ENCODE measurements around the gene KRTAP10-1.

The KRTAP10-1 gene

GRCh38 chr21:44539046-44539445 lies 949 bp downstream of the KRTAP10-1 start:
- no peak overlapping the region for H3K9ac ChIP-seq (ENCODE audit: low read depth, low read length)
- no peaks in the 10 kb centered on the region for H3K27me3 ChIP-seq (ENCODE audit: insufficient read depth, low read length)
- H3K9me3 ChIP-seq (ENCODE audit: insufficient read depth, low read depth, low read length), result peaks cover 19% of the 10 kb centered on the region; the same call in 1 of the 2 replicates
- H3K36me3 ChIP-seq (ENCODE audit: insufficient read depth, low read depth, low read length), result no peaks in the 10 kb centered on the region
- H3K27ac ChIP-seq (ENCODE audit: low read length), result no peak overlapping the region
- no peaks in the 10 kb centered on the region for H3K4me1 ChIP-seq (ENCODE audit: insufficient read depth, low read length)
- no peak overlapping the region for H3K4me3 ChIP-seq (ENCODE audit: low read length)

GRCh38 chr21:44537930-44538911 lies 1.8 kb downstream of the KRTAP10-1 start:
- no peak overlapping the region for H3K27ac ChIP-seq (ENCODE audit: low read length)
- no peaks in the 10 kb centered on the region for H3K27me3 ChIP-seq (ENCODE audit: insufficient read depth, low read length)
- H3K4me1 ChIP-seq (ENCODE audit: insufficient read depth, low read length), result no peaks in the 10 kb centered on the region
- H3K4me3 ChIP-seq (ENCODE audit: low read length), result no peak overlapping the region
- no peaks in the 10 kb centered on the region for H3K36me3 ChIP-seq (ENCODE audit: insufficient read depth, low read depth, low read length)
- H3K9ac ChIP-seq (ENCODE audit: low read depth, low read length), result no peak overlapping the region
- H3K9me3 ChIP-seq (ENCODE audit: insufficient read depth, low read depth, low read length), result peaks cover 13% of the 10 kb centered on the region; the same call in 1 of the 2 replicates

GRCh38 chr21:44535963-44536362 lies 4.0 kb downstream of the KRTAP10-1 start:
- Histone ChIP-seq H3K4me3 (ENCODE audit: low read length) (no peak overlapping the region), H3K36me3 (ENCODE audit: insufficient read depth, low read depth, low read length) (no peaks in the 10 kb centered on the region), H3K27me3 (ENCODE audit: insufficient read depth, low read length) (no peaks in the 10 kb centered on the region), H3K27ac (ENCODE audit: low read length) (no peak overlapping the region), H3K9ac (ENCODE audit: low read depth, low read length) (no peak overlapping the region), H3K9me3 (ENCODE audit: insufficient read depth, low read depth, low read length) (no peaks in the 10 kb centered on the region), H3K4me1 (ENCODE audit: insufficient read depth, low read length) (no peaks in the 10 kb centered on the region)

GRCh38 chr21:44534688-44535087 lies 5.3 kb downstream of the KRTAP10-1 start:
- Histone ChIP-seq H3K27me3 (ENCODE audit: insufficient read depth, low read length) (no peaks in the 10 kb centered on the region), H3K4me1 (ENCODE audit: insufficient read depth, low read length) (no peaks in the 10 kb centered on the region), H3K4me3 (ENCODE audit: low read length) (no peak overlapping the region), H3K9me3 (ENCODE audit: insufficient read depth, low read depth, low read length) (no peaks in the 10 kb centered on the region), H3K36me3 (ENCODE audit: insufficient read depth, low read depth, low read length) (no peaks in the 10 kb centered on the region), H3K9ac (ENCODE audit: low read depth, low read length) (no peak overlapping the region), H3K27ac (ENCODE audit: low read length) (no peak overlapping the region)

GRCh38 chr21:44533891-44534627 lies 5.9 kb downstream of the KRTAP10-1 start:
- H3K27me3 ChIP-seq (ENCODE audit: insufficient read depth, low read length), result no peaks in the 10 kb centered on the region
- H3K4me1 ChIP-seq (ENCODE audit: insufficient read depth, low read length), result no peaks in the 10 kb centered on the region

GRCh38 chr21:44533121-44533890 lies 6.7 kb downstream of the KRTAP10-1 start:
- Histone ChIP-seq H3K27me3 (ENCODE audit: insufficient read depth, low read length) (no peaks in the 10 kb centered on the region), H3K36me3 (ENCODE audit: insufficient read depth, low read depth, low read length) (no peaks in the 10 kb centered on the region), H3K4me3 (ENCODE audit: low read length) (no peak overlapping the region), H3K9ac (ENCODE audit: low read depth, low read length) (no peak overlapping the region), H3K9me3 (ENCODE audit: insufficient read depth, low read depth, low read length) (no peaks in the 10 kb centered on the region), H3K27ac (ENCODE audit: low read length) (no peak overlapping the region), H3K4me1 (ENCODE audit: insufficient read depth, low read length) (no peaks in the 10 kb centered on the region)

More at GRCh38 chr21:44533891-44534627, 5.9 kb downstream of the KRTAP10-1 start:
- Histone ChIP-seq H3K9me3 (ENCODE audit: insufficient read depth, low read depth, low read length) (no peaks in the 10 kb centered on the region), H3K4me3 (ENCODE audit: low read length) (no peak overlapping the region), H3K9ac (ENCODE audit: low read depth, low read length) (no peak overlapping the region), H3K27ac (ENCODE audit: low read length) (no peak overlapping the region), H3K36me3 (ENCODE audit: insufficient read depth, low read depth, low read length) (no peaks in the 10 kb centered on the region)

DNA sequence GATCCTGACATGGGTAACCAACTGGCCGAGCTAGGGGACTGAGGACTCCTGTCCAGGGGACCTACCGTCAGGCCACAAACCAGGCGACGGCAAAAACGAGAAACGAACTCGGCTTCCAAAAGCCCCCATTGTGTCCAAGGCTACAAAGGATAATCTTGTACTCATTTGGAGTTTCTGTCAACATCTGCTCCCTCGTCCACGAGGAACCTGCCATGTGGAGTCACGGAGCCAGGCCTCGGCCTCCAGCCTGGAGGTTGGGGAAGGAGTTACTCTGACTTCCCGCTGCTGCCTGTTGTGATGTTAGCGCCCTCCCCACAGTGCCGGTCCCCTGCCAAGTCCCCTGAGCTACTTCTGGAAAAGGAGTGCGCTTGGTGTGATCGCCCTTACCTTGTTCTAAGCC lies 7.3 kb downstream of the KRTAP10-1 start:
- Histone ChIP-seq H3K9me3 (ENCODE audit: insufficient read depth, low read depth, low read length) (no peaks in the 10 kb centered on the region), H3K27ac (ENCODE audit: low read length) (no peak overlapping the region), H3K4me1 (ENCODE audit: insufficient read depth, low read length) (no peaks in the 10 kb centered on the region), H3K9ac (ENCODE audit: low read depth, low read length) (no peak overlapping the region), H3K36me3 (ENCODE audit: insufficient read depth, low read depth, low read length) (no peaks in the 10 kb centered on the region), H3K4me3 (ENCODE audit: low read length) (no peak overlapping the region), H3K27me3 (ENCODE audit: insufficient read depth, low read length) (no peaks in the 10 kb centered on the region)

DNA sequence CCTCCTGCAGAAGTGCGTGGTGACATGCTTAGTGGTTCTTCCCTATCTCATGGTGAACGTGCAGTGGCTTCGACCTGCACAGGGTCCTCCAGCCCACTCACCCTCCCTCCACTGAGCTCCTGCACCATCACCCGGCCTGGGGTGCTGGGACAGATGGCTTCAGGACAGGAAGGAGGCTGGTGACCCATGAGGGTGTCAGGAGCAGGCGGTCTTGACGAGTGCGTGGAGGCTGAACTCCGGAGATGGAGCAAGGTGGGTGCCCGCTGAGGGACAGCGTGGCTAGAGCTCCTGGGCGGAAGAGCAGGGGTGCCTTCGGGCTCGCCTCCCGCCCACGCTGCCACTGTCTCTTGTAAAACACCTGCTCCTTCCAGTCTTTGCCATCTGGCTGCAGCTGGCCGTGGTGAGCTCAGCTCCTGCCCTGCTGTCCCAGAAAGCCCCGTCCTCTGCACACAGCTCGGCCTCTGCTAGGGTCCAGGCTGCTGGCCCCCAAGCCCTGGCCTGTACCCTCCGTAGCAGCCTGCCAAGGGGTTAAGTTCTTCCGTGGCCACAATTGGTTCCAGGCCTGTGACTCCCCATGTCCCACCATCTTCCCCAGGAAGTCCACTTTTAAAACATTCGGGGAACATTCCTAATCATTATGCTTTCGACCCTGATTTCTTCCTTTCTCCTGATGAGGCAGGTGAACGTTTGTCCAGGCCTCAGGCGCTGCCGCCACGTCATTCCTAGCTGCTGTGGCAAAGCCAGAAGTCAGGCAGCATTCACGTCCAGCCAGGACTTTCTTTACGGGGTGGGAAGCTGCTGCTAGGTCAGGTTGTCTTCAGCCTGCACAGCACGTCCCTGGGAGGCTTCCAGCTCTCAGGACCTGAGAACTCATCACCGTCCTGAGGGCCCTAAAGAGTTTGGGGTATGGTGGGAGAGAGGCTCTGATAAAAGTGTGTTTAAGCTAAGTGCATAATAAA lies 8.1 kb downstream of the KRTAP10-1 start:
- no peak overlapping the region for H3K4me3 ChIP-seq (ENCODE audit: low read length)
- H3K27ac ChIP-seq (ENCODE audit: low read length), result no peak overlapping the region
- H3K9ac ChIP-seq (ENCODE audit: low read depth, low read length), result no peak overlapping the region
- no peaks in the 10 kb centered on the region for H3K36me3 ChIP-seq (ENCODE audit: insufficient read depth, low read depth, low read length)
- H3K4me1 ChIP-seq (ENCODE audit: insufficient read depth, low read length), result no peaks in the 10 kb centered on the region
- no peaks in the 10 kb centered on the region for H3K27me3 ChIP-seq (ENCODE audit: insufficient read depth, low read length)
- no peaks in the 10 kb centered on the region for H3K9me3 ChIP-seq (ENCODE audit: insufficient read depth, low read depth, low read length)

- H3K27me3 ChIP-seq (ENCODE audit: insufficient read depth, low read length), result no peaks in the 10 kb centered on the region
- no peak overlapping the region for H3K4me3 ChIP-seq (ENCODE audit: low read length)
- no peak overlapping the region for H3K27ac ChIP-seq (ENCODE audit: low read length)
- H3K9ac ChIP-seq (ENCODE audit: low read depth, low read length), result no peak overlapping the region
- no peaks in the 10 kb centered on the region for H3K4me1 ChIP-seq (ENCODE audit: insufficient read depth, low read length)
- no peaks in the 10 kb centered on the region for H3K36me3 ChIP-seq (ENCODE audit: insufficient read depth, low read depth, low read length)
- H3K9me3 ChIP-seq (ENCODE audit: insufficient read depth, low read depth, low read length), result no peaks in the 10 kb centered on the region
Observed at GRCh38 chr21:44530903-44531605, 8.9 kb downstream of the KRTAP10-1 start.

DNA sequence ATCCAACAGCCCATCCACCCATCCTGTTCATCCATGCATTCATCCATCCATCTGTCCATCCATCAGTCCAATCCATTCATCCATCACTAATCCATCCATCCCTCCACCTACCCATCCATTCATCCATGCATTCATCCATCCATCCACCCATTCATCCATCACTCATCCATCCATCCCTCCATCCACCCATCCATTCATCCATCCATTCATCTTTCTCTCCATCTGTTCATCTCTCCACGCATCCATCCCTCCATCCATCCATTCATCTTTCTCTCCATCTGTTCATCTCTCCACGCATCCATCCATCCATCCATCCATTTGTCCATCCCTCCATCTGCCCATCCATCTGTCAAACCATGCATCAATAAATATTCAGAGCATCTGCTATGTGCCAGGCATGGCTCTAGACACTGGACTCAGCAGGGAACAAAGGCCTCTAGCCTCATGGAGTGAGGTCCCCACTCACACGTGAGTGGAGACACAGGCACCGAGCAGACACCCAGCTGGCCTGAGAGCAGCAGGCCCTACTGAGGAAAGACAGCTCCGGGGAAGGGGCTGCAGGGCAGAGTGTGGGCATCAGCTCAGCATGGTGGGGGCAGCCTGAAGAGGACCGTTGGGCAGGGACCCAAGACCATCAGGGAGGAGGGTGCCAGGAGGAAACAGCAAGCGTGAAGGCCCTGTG lies 9.6 kb downstream of the KRTAP10-1 start:
- Histone ChIP-seq H3K4me3 (ENCODE audit: low read length) (no peak overlapping the region), H3K9me3 (ENCODE audit: insufficient read depth, low read depth, low read length) (no peaks in the 10 kb centered on the region), H3K9ac (ENCODE audit: low read depth, low read length) (no peak overlapping the region), H3K36me3 (ENCODE audit: insufficient read depth, low read depth, low read length) (no peaks in the 10 kb centered on the region), H3K27me3 (ENCODE audit: insufficient read depth, low read length) (no peaks in the 10 kb centered on the region), H3K27ac (ENCODE audit: low read length) (no peak overlapping the region), H3K4me1 (ENCODE audit: insufficient read depth, low read length) (no peaks in the 10 kb centered on the region)

Data from iPS-20b (cell line).